ENCODE results near the gene CNPY2.

DNA sequence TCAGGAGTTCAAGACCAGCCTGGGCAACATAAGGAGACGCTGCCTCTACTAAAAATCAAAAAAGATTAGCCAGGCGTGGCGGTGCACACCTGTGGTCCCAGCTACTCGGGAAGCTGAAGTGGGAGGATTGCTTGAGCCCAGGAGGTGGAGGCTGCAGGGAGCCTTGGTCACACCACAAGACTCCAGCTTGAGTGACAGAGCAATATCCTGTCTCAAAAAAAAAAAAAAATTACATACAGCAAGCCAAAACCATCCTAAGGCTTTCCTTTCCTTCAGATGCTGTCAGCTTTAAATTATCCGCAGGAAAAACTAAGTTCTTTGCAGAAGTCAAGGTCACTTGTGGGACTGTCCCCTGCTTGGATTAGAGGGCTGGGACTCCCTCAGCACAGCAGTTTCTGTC is 17.0 kb downstream of the CNPY2 start:
- TF ChIP-seq POLR2A (IDR thresholded peaks at IDR 0.05) = no peak
- TF ChIP-seq, protein P1, sequence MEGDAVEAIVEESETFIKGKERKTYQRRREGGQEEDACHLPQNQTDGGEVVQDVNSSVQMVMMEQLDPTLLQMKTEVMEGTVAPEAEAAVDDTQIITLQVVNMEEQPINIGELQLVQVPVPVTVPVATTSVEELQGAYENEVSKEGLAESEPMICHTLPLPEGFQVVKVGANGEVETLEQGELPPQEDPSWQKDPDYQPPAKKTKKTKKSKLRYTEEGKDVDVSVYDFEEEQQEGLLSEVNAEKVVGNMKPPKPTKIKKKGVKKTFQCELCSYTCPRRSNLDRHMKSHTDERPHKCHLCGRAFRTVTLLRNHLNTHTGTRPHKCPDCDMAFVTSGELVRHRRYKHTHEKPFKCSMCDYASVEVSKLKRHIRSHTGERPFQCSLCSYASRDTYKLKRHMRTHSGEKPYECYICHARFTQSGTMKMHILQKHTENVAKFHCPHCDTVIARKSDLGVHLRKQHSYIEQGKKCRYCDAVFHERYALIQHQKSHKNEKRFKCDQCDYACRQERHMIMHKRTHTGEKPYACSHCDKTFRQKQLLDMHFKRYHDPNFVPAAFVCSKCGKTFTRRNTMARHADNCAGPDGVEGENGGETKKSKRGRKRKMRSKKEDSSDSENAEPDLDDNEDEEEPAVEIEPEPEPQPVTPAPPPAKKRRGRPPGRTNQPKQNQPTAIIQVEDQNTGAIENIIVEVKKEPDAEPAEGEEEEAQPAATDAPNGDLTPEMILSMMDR (IDR thresholded peaks at IDR 0.05) = no peak
